SU-DHL-6 (cell line): ENCODE results near the gene CCND1.

Source experiments
- EZH2phosphoT487 ChIP-seq: fragments of 200-600 bp; sonication (generic), shearing (Covaris generic); conservative IDR thresholded peaks from 2 replicates; pipeline ENCODE4 v1.6.1; 2018; ENCODE audit warnings: mild to moderate bottlenecking, antibody characterized with exemption, low read length, moderate library complexity, mixed read lengths
- TF ChIP-seq, protein P1 (sequence below): fragments of 200-600 bp; sonication (generic); IDR thresholded peaks from one replicate; pipeline ENCODE4 v1.5.1; 2017; ENCODE audit warnings: antibody characterized with exemption, mild to moderate bottlenecking, low read length, moderate library complexity; ENCODE audit not compliant: insufficient read depth, poor library complexity, severe bottlenecking

DNA sequence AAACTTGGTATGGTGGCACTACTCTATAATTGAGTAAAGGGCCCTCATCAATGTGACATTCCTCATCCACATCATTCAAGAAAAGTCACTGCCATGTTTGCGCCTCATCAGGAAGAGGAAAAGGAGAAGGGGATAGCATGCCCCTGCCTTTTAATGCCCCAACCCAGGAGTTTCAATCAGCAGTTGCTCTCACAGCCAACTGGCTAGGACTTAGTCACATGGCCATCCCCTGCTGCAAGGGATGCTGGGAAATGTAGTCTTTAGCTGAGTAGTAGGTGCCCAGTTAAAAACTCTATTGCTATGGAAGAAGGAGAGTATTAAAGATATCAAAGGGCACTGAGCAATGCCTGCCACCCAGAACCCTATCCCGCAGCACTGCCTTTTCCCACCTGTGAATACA, 10.9 kb upstream of the CCND1 start:
- TF ChIP-seq, protein P1, sequence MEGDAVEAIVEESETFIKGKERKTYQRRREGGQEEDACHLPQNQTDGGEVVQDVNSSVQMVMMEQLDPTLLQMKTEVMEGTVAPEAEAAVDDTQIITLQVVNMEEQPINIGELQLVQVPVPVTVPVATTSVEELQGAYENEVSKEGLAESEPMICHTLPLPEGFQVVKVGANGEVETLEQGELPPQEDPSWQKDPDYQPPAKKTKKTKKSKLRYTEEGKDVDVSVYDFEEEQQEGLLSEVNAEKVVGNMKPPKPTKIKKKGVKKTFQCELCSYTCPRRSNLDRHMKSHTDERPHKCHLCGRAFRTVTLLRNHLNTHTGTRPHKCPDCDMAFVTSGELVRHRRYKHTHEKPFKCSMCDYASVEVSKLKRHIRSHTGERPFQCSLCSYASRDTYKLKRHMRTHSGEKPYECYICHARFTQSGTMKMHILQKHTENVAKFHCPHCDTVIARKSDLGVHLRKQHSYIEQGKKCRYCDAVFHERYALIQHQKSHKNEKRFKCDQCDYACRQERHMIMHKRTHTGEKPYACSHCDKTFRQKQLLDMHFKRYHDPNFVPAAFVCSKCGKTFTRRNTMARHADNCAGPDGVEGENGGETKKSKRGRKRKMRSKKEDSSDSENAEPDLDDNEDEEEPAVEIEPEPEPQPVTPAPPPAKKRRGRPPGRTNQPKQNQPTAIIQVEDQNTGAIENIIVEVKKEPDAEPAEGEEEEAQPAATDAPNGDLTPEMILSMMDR = no peak
- no peak for TF ChIP-seq EZH2phosphoT487
